HepG2 (cell line): ENCODE results near the gene ITPR1.

Experiments used
- CENPT ChIP-seq: sonication (generic); formaldehyde crosslinking; IDR thresholded peaks from 2 replicates; pipeline ENCODE4 v1.8.0; 2022; ENCODE audit warnings: low read depth, mild to moderate bottlenecking, moderate library complexity, missing genetic modification reagents
- CREB3 ChIP-seq: sonication (generic); formaldehyde crosslinking; IDR thresholded peaks from 2 replicates; pipeline ENCODE4 v1.5.0; 2020; ENCODE audit warnings: missing genetic modification reagents
- CTCF ChIP-seq: sonication (generic); formaldehyde crosslinking; IDR thresholded peaks from 2 replicates; pipeline ENCODE4 v1.5.0; 2020; ENCODE audit warnings: mild to moderate bottlenecking, missing genetic modification reagents, moderate library complexity
- EZH2 ChIP-seq: conservative IDR thresholded peaks from 2 replicates; pipeline ENCODE4 v1.6.1; 2012; ENCODE audit warnings: mild to moderate bottlenecking, low read depth, low read length, moderate library complexity
- FOXK1 ChIP-seq: sonication (generic); formaldehyde crosslinking; IDR thresholded peaks from 2 replicates; pipeline ENCODE4 v1.4.0; 2020; ENCODE audit warnings: low read depth, missing genetic modification reagents, borderline replicate concordance
- GATA4 ChIP-seq: sonication (generic); IDR thresholded peaks from 2 replicates; pipeline ENCODE4 v1.6.1; 2016; ENCODE audit warnings: antibody characterized with exemption, low read depth, borderline replicate concordance
- IKZF1 ChIP-seq: fragments of 450-650 bp; IDR thresholded peaks from 2 replicates; pipeline ENCODE4 v1.7.1; 2016
- MAFK ChIP-seq, 2 experiments: IDR thresholded peaks in 1 of 2; conservative IDR thresholded peaks in 1 of 2; 2 replicates each; pipeline ENCODE4 v1.6.1; 2011; ENCODE audit warnings: improper control_type of control experiment in 2 of 2, low read length in 2 of 2
- NR1H2 ChIP-seq: sonication (generic); formaldehyde crosslinking; IDR thresholded peaks from 2 replicates; pipeline ENCODE4 v1.8.1; 2022; ENCODE audit warnings: low read depth, missing genetic modification reagents, borderline replicate concordance
- PHF8 ChIP-seq: sonication (generic); formaldehyde crosslinking; IDR thresholded peaks from 2 replicates; pipeline ENCODE4 v1.5.0; 2020; ENCODE audit warnings: missing genetic modification reagents
- RAD21 ChIP-seq: fragments of 450-650 bp; formaldehyde crosslinking; IDR thresholded peaks from 2 replicates; pipeline ENCODE4 v1.5.0; 2020; ENCODE audit warnings: mild to moderate bottlenecking
- SP2 ChIP-seq: sonication (generic); formaldehyde crosslinking; IDR thresholded peaks from 2 replicates; pipeline ENCODE4 v1.5.1; 2020; ENCODE audit warnings: mild to moderate bottlenecking, missing genetic modification reagents
- ZNF24 ChIP-seq: fragments of 450-650 bp; IDR thresholded peaks from 2 replicates; pipeline ENCODE4 v1.6.1; 2017; ENCODE audit warnings: antibody characterized with exemption, mild to moderate bottlenecking
- ZNF746 ChIP-seq: sonication (generic); formaldehyde crosslinking; IDR thresholded peaks from 2 replicates; pipeline ENCODE4 v1.8.0; 2022; ENCODE audit warnings: mild to moderate bottlenecking, missing genetic modification reagents

- no peak for TF ChIP-seq NR1H2 (CRISPR knock-in tag)
- TF ChIP-seq CENPT (CRISPR knock-in tag), result no peak
- TF ChIP-seq GATA4, result no peak
- no peak for TF ChIP-seq FOXK1 (CRISPR knock-in tag)
- TF ChIP-seq IKZF1, result no peak
- no peak for TF ChIP-seq ZNF746 (CRISPR knock-in tag)
- no peak for TF ChIP-seq CREB3 (CRISPR knock-in tag)
- TF ChIP-seq SP2 (CRISPR knock-in tag), result no peak
- TF ChIP-seq CTCF (CRISPR knock-in tag), result no peak
- no peak for TF ChIP-seq EZH2
- no peak for TF ChIP-seq MAFK (conservative IDR thresholded peaks at IDR 0.05 in 1 of 2, IDR thresholded peaks at IDR 0.05 in 1 of 2; ENCODE audit: low read length in 2 of 2)
- no peak for TF ChIP-seq ZNF24
- TF ChIP-seq PHF8 (CRISPR knock-in tag), result no peak
- TF ChIP-seq RAD21 (CRISPR knock-in tag), result no peak
Measured at GRCh38 chr3:4819746-4820145, 326.6 kb downstream of the ITPR1 start.
